EL (cell line): Measurements from ENCODE around the gene SALL1.

ENCODE experiments used
- DNase-seq: peaks from one replicate; pipeline ENCODE4 v3.0.0-alpha.2; 2016

Gene SALL1

GRCh38 chr16:51155820-51156806, 5.0 kb upstream of the SALL1 start:
- DNase-seq, result no peak

GRCh38 chr16:51155199-51155607, 4.1 kb upstream of the SALL1 start:
- no peak for DNase-seq

GRCh38 chr16:51154271-51155171, 3.5 kb upstream of the SALL1 start:
- no peak for DNase-seq

GRCh38 chr16:51153577-51154031, 2.5 kb upstream of the SALL1 start:
- DNase-seq, result no peak

- peak; percentile 46 for DNase-seq
These were observed 1.9 kb upstream of the SALL1 start for GRCh38 chr16:51152691-51153576.

GRCh38 chr16:51151961-51152663, 1.0 kb upstream of the SALL1 start:
- peak; percentile 81 for DNase-seq

GRCh38 chr16:51151435-51151960, 428 bp upstream of the SALL1 start:
- peak; percentile 74 for DNase-seq

GRCh38 chr16:51150165-51150887, 744 bp downstream of the SALL1 start:
- peak; percentile 16 for DNase-seq

- DNase-seq, result peak; percentile 7
These were observed 1.3 kb downstream of the SALL1 start for GRCh38 chr16:51149721-51150164.

- peak; percentile 30 for DNase-seq
These were observed 1.8 kb downstream of the SALL1 start for GRCh38 chr16:51149251-51149661.

- DNase-seq, result peak; percentile 8
These were observed 2.3 kb downstream of the SALL1 start for GRCh38 chr16:51148678-51149228.

GRCh38 chr16:51147776-51148677, 3.0 kb downstream of the SALL1 start:
- no peak for DNase-seq

GRCh38 chr16:51146256-51146924, 4.7 kb downstream of the SALL1 start:
- peak; percentile 28 for DNase-seq

- no peak for DNase-seq
These were observed 6.9 kb downstream of the SALL1 start for GRCh38 chr16:51144203-51144602.

GRCh38 chr16:51143196-51143977, 7.7 kb downstream of the SALL1 start:
- no peak for DNase-seq

- no peak for DNase-seq
These were observed 9.5 kb downstream of the SALL1 start for GRCh38 chr16:51141541-51141940.

- DNase-seq, result no peak
These were observed 10.0 kb downstream of the SALL1 start for GRCh38 chr16:51141106-51141505.

GRCh38 chr16:51140112-51140511, 11.0 kb downstream of the SALL1 start:
- no peak for DNase-seq
